Gastroesophageal sphincter (tissue), 4 donors: ENCODE results near the gene PRADC1. TPM values are rescaled to one million over a fixed set of nuclear protein-coding genes. Genes with fewer than 3 reads are reported as not detected.
"Not testable (repeated sequence)": the region's sequence is repeated elsewhere in the genome, so short reads cannot be mapped to it uniquely, and the experiment has no call there.

Source experiments
- ATAC-seq: fragments of 150-250 bp; one replicate; pipeline ENCODE4 v1.9.1; 2016; ENCODE audit warnings: mild to moderate bottlenecking, moderate library complexity
- H3K27ac ChIP-seq, 4 donors: fragments of 200-600 bp; sonication (generic) in 3 of 4; 1 replicate in 3 of 4; 2 replicates in 1 of 4; pipeline ENCODE4 v1.5.1; 2016 to 2019
- H3K27me3 ChIP-seq: fragments of 200-600 bp; sonication (generic); one replicate; pipeline ENCODE4 v1.5.1; 2019
- H3K36me3 ChIP-seq, 2 donors: fragments of 200-600 bp; sonication (generic); one replicate each; pipeline ENCODE4 v1.5.1; 2019; ENCODE audit warnings: control low read depth in 1 of 2
- H3K4me1 ChIP-seq, 3 donors: fragments of 200-600 bp; sonication (generic); 1 replicate in 2 of 3; 2 replicates in 1 of 3; pipeline ENCODE4 v1.5.1; 2016 to 2019; ENCODE audit warnings: control low read depth in 2 of 3
- H3K4me3 ChIP-seq, 2 donors: fragments of 200-600 bp; sonication (generic); one replicate each; pipeline ENCODE4 v1.5.1; 2019; ENCODE audit warnings: mild to moderate bottlenecking in 1 of 2, moderate library complexity in 1 of 2
- H3K9me3 ChIP-seq, 3 donors: fragments of 200-600 bp; sonication (generic); one replicate each; pipeline ENCODE4 v1.5.1; 2017 to 2019; ENCODE audit warnings: control low read depth in 2 of 3
- CTCF ChIP-seq, 4 experiments: fragments of 200-600 bp in 2 of 4; fragments of 450-650 bp in 2 of 4; sonication (generic) in 1 of 4; IDR thresholded peaks; one replicate each; pipeline ENCODE4 v1.5.1; 2017 to 2019; ENCODE audit warnings: antibody characterized with exemption in 4 of 4, mild to moderate bottlenecking in 2 of 4, moderate library complexity in 2 of 4
- EP300 ChIP-seq: sonication (generic); formaldehyde crosslinking; IDR thresholded peaks from one replicate; pipeline ENCODE4 v1.6.1; 2017; ENCODE audit warnings: antibody characterized with exemption, mild to moderate bottlenecking
- POLR2A ChIP-seq, 2 donors: fragments of 450-650 bp; IDR thresholded peaks; one replicate each; pipeline ENCODE4 v1.6.1; 2017; ENCODE audit warnings: antibody characterized with exemption in 2 of 2, mild to moderate bottlenecking in 2 of 2, moderate library complexity in 1 of 2
- POLR2AphosphoS5 ChIP-seq: sonication (generic); formaldehyde crosslinking; IDR thresholded peaks from one replicate; pipeline ENCODE4 v1.6.1; 2017; ENCODE audit warnings: antibody characterized with exemption
- WGBS, 2 donors: methylation state at CpG; one replicate each; pipeline ENCODE4 v1.1.5; 2018; ENCODE audit warnings: low coverage in 1 of 2; 5-methylcytosine and 5-hydroxymethylcytosine counted together
- total RNA-seq, 4 donors: library from RNA; depleted of rRNA; stranded (reverse); fragments of >200 nt; gene quantifications; one replicate each; pipeline ENCODE4 v1.1.0, GENCODE V29; 2016

The PRADC1 gene
- total RNA-seq, 4 donors from 2014 or later, result 21.7 to 37.5 (median 30.2) TPM

GRCh38 chr2:73263540-73264331 lies 30.7 kb upstream of the PRADC1 start:
- 100% methylated on average over 1 of the region's 16 CpGs; no CpG with 5 or more reads in 1 of the 2 donors for WGBS, 2 donors
- no peak for ATAC-seq
- TF ChIP-seq POLR2AphosphoS5, result no peak
- TF ChIP-seq CTCF (IDR thresholded peaks at IDR 0.05), result no peak
- TF ChIP-seq EP300, result no peak
- no peak for TF ChIP-seq POLR2A (IDR thresholded peaks at IDR 0.05)
- Histone ChIP-seq H3K27ac (no peak overlapping the region), H3K4me1 (peaks cover 0 to 6% (median 0%) of the 10 kb centered on the region in 3 donors), H3K4me3 (no peak overlapping the region), H3K27me3 (peaks cover 40% of the 10 kb centered on the region), H3K36me3 (no peaks in the 10 kb centered on the region), H3K9me3 (no peaks in the 10 kb centered on the region)

GRCh38 chr2:73262691-73263429 lies 29.8 kb upstream of the PRADC1 start:
- H3K36me3 ChIP-seq, H3K9me3 ChIP-seq, H3K4me3 ChIP-seq, ATAC-seq, H3K27ac ChIP-seq, H3K4me1 ChIP-seq: not testable (repeated sequence)
- peaks cover 31% of the 10 kb centered on the region for H3K27me3 ChIP-seq
- WGBS, 2 donors, result 90 to 99% methylated on average over 2 to 9 of the region's 18 CpGs

GRCh38 chr2:73262108-73262651 lies 29.1 kb upstream of the PRADC1 start:
- no peak overlapping the region for H3K4me3 ChIP-seq
- no peak overlapping the region for H3K27ac ChIP-seq
- peaks cover 24% of the 10 kb centered on the region for H3K27me3 ChIP-seq
- no peak for ATAC-seq
- no peaks in the 10 kb centered on the region for H3K9me3 ChIP-seq
- TF ChIP-seq EP300, result no peak
- TF ChIP-seq CTCF (IDR thresholded peaks at IDR 0.05), result no peak
- TF ChIP-seq POLR2A (IDR thresholded peaks at IDR 0.05), result no peak
- TF ChIP-seq POLR2AphosphoS5, result no peak
- H3K36me3 ChIP-seq, result no peaks in the 10 kb centered on the region
- WGBS, 2 donors, result 88 to 96% methylated on average over 3 to 4 of the region's 4 CpGs
- H3K4me1 ChIP-seq, result no peaks in the 10 kb centered on the region

- H3K27me3 ChIP-seq, result peaks cover 7% of the 10 kb centered on the region
- no peaks in the 10 kb centered on the region for H3K9me3 ChIP-seq
- H3K27ac ChIP-seq, result no peak overlapping the region
- H3K4me3 ChIP-seq, result no peak overlapping the region
- H3K4me1 ChIP-seq, result no peaks in the 10 kb centered on the region
- 0 to 22% methylated on average over 4 to 6 of the region's 17 CpGs for WGBS, 2 donors
- ATAC-seq, result no peak
- TF ChIP-seq POLR2A (IDR thresholded peaks at IDR 0.05) (no peak), CTCF (IDR thresholded peaks at IDR 0.05) (peak in 1 of 4 experiments; percentile 28)
- H3K36me3 ChIP-seq, result no peaks in the 10 kb centered on the region
These were observed 27.4 kb upstream of the PRADC1 start for GRCh38 chr2:73260338-73260984.

GRCh38 chr2:73259704-73260337 lies 26.8 kb upstream of the PRADC1 start:
- H3K4me3 ChIP-seq, result no peak overlapping the region
- H3K27ac ChIP-seq, result no peak overlapping the region
- no peak for TF ChIP-seq POLR2A (IDR thresholded peaks at IDR 0.05)
- TF ChIP-seq CTCF (IDR thresholded peaks at IDR 0.05), result no peak
- no peak for TF ChIP-seq EP300
- TF ChIP-seq POLR2AphosphoS5, result no peak
- no peaks in the 10 kb centered on the region for H3K9me3 ChIP-seq
- 64 to 97% methylated on average over 3 to 4 of the region's 4 CpGs for WGBS, 2 donors
- peaks cover 0 to 6% of the 10 kb centered on the region in 2 donors for H3K36me3 ChIP-seq
- ATAC-seq, result no peak
- peaks cover under 1% of the 10 kb centered on the region for H3K27me3 ChIP-seq
- no peaks in the 10 kb centered on the region for H3K4me1 ChIP-seq
